CD14-positive monocyte (primary cell): ENCODE results near the gene MAP6. TPM values are rescaled to one million over a fixed set of nuclear protein-coding genes. Genes with fewer than 3 reads are reported as not detected.

Source experiments
- DNase-seq, 3 donors: peaks; one replicate each; pipeline ENCODE4 v3.0.0-alpha.2; 2011 to 2022
- H2AFZ ChIP-seq: 2 replicates; pipeline ENCODE4 v1.6.0; 2012; ENCODE audit warnings: mild to moderate bottlenecking, low read depth, low read length, inconsistent platforms; ENCODE audit not compliant: insufficient read depth, poor library complexity, severe bottlenecking
- H3K27ac ChIP-seq, 2 donors: 1 replicate in 1 of 2; 2 replicates in 1 of 2; pipeline ENCODE4 v1.5.1; 2012 to 2013; ENCODE audit warnings: low read length in 2 of 2, control low read depth in 1 of 2, inconsistent platforms in 1 of 2, low read depth in 1 of 2, mild to moderate bottlenecking in 1 of 2
- H3K27me3 ChIP-seq, 2 donors: one replicate each; pipeline versions ENCODE4 v1.6.0 to v1.6.1; 2011 to 2013; ENCODE audit warnings: low read length in 2 of 2; ENCODE audit not compliant: control insufficient read depth in 2 of 2, insufficient read depth in 2 of 2
- H3K36me3 ChIP-seq, 2 donors: replicated peaks in 1 of 2; 1 replicate in 1 of 2; 2 replicates in 1 of 2; pipeline versions ENCODE4 v1.5.1 to v1.6.1; 2012 to 2013; ENCODE audit warnings: low read length in 2 of 2, control low read depth in 1 of 2, inconsistent platforms in 1 of 2, mild to moderate bottlenecking in 1 of 2; ENCODE audit not compliant: insufficient read depth in 2 of 2, control insufficient read depth in 1 of 2
- H3K4me1 ChIP-seq, 2 donors: 1 replicate in 1 of 2; 2 replicates in 1 of 2; pipeline versions ENCODE4 v1.5.1 to v1.6.1; 2012 to 2013; ENCODE audit warnings: low read length in 2 of 2, control low read depth in 1 of 2, inconsistent platforms in 1 of 2, mild to moderate bottlenecking in 1 of 2, moderate library complexity in 1 of 2; ENCODE audit not compliant: insufficient read depth in 2 of 2, control insufficient read depth in 1 of 2
- H3K4me2 ChIP-seq: replicated peaks from 2 replicates; pipeline ENCODE3; 2012; ENCODE audit warnings: low read length, moderate library complexity, mild to moderate bottlenecking; ENCODE audit not compliant: poor library complexity, severe bottlenecking; ENCODE audit errors: extremely low read depth
- H3K4me3 ChIP-seq, 3 experiments: fragments of 200-600 bp in 1 of 3; sonication (generic) in 1 of 3; replicated peaks in 1 of 3; 1 replicate in 2 of 3; 2 replicates in 1 of 3; pipeline ENCODE4 v1.5.1; 2011 to 2013; ENCODE audit warnings: low read length in 3 of 3, mild to moderate bottlenecking in 3 of 3, control low read depth in 2 of 3, low read depth in 2 of 3, inconsistent platforms in 1 of 3, moderate library complexity in 1 of 3
- H3K79me2 ChIP-seq: 2 replicates; pipeline ENCODE4 v1.6.0; 2012; ENCODE audit warnings: mild to moderate bottlenecking, control low read depth, inconsistent platforms, low read length, moderate library complexity; ENCODE audit not compliant: insufficient read depth
- H3K9ac ChIP-seq: 2 replicates; pipeline ENCODE4 v1.6.0; 2017; ENCODE audit warnings: low read length, mild to moderate bottlenecking; ENCODE audit not compliant: insufficient read depth, poor library complexity, severe bottlenecking
- H3K9me3 ChIP-seq, 2 donors: replicated peaks in 1 of 2; 1 replicate in 1 of 2; 2 replicates in 1 of 2; pipeline versions ENCODE4 v1.5.1 to v1.6.1; 2012 to 2013; ENCODE audit warnings: low read length in 2 of 2, control low read depth in 1 of 2; ENCODE audit not compliant: control insufficient read depth in 1 of 2, insufficient read depth in 1 of 2
- H4K20me1 ChIP-seq: 2 replicates; pipeline ENCODE4 v1.6.0; 2012; ENCODE audit warnings: mild to moderate bottlenecking, low read length, control low read depth, moderate library complexity; ENCODE audit not compliant: insufficient read depth
- H3K27ac Mint-ChIP-seq, 7 donors: one replicate each; pipeline ENCODE4 v1.8.0; 2020; ENCODE audit warnings: mild to moderate bottlenecking in 7 of 7, mixed read lengths in 7 of 7, moderate library complexity in 6 of 7, inconsistent platforms in 2 of 7
- H3K27me3 Mint-ChIP-seq, 3 donors: one replicate each; pipeline ENCODE4 v1.8.0; 2021 to 2022; ENCODE audit warnings: low read depth in 3 of 3, mild to moderate bottlenecking in 3 of 3, mixed read lengths in 3 of 3, moderate library complexity in 3 of 3, inconsistent platforms in 1 of 3
- H3K36me3 Mint-ChIP-seq, 2 donors: one replicate each; pipeline ENCODE4 v1.8.0; 2020; ENCODE audit warnings: mixed read lengths in 2 of 2, inconsistent platforms in 1 of 2, mild to moderate bottlenecking in 1 of 2
- H3K4me1 Mint-ChIP-seq: one replicate; pipeline ENCODE4 v1.8.0; 2020; ENCODE audit warnings: mild to moderate bottlenecking, mixed read lengths
- H3K4me3 Mint-ChIP-seq, 2 donors: one replicate each; pipeline ENCODE4 v1.8.0; 2020; ENCODE audit warnings: mild to moderate bottlenecking in 2 of 2, mixed read lengths in 2 of 2, moderate library complexity in 1 of 2
- H3K9me3 Mint-ChIP-seq, 7 donors: one replicate each; pipeline ENCODE4 v1.8.0; 2020 to 2022; ENCODE audit warnings: mixed read lengths in 7 of 7, mild to moderate bottlenecking in 6 of 7, moderate library complexity in 6 of 7, inconsistent platforms in 2 of 7
- WGBS: methylation state at CpG from one replicate; pipeline ENCODE4 v1.1.5; 2013; ENCODE audit warnings: missing lambda C conversion rate; ENCODE audit not compliant: insufficient coverage; 5-methylcytosine and 5-hydroxymethylcytosine counted together
- intact Hi-C, 2 donors: fragments of 100-400 bp; cut with micrococcal nuclease; formaldehyde crosslinking; loops; one replicate each; pipeline versions ENCODE4 v1.15.0 to v1.15.1; 2023
- polyA plus RNA-seq, 3 donors: library from polyadenylated mRNA; depleted of rRNA in 1 of 3; unstranded in 2 of 3; stranded (reverse) in 1 of 3; fragments of 300-500 nt in 2 of 3; fragments of >200 nt in 1 of 3; fragmentation: Illumina TruSeq in 2 of 3; gene quantifications; 1 replicate in 2 of 3; 2 replicates in 1 of 3; pipeline ENCODE4 v1.2.3, GENCODE V29; 2012 to 2021
- TF ChIP-seq, protein P1 (sequence below): fragments of 200-600 bp; IDR thresholded peaks from one replicate; pipeline ENCODE4 v1.8.0; 2022; ENCODE audit warnings: antibody characterized with exemption, mild to moderate bottlenecking

The MAP6 gene
- polyA plus RNA-seq, 3 donors, result not detected

DNA sequence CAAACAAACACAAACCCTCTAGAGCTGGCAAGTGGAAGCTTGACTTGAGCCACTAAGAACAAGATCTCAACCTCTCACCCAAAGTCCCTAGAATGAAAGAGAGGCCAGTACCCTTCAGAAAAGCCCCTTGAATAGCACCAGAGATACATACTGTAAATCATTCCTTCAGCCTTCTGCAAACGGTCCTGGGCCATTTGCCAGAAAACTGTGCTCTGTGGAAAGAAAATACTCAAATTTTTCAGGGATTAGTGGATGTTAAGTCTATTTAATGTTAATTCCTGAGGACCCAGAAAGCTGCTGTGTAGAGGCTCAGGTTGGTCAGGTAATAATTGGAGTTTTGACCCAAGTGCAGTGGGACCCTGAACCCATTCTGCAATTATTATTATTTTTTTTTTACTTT lies 89.9 kb downstream of the MAP6 start:
- TF ChIP-seq, protein P1, sequence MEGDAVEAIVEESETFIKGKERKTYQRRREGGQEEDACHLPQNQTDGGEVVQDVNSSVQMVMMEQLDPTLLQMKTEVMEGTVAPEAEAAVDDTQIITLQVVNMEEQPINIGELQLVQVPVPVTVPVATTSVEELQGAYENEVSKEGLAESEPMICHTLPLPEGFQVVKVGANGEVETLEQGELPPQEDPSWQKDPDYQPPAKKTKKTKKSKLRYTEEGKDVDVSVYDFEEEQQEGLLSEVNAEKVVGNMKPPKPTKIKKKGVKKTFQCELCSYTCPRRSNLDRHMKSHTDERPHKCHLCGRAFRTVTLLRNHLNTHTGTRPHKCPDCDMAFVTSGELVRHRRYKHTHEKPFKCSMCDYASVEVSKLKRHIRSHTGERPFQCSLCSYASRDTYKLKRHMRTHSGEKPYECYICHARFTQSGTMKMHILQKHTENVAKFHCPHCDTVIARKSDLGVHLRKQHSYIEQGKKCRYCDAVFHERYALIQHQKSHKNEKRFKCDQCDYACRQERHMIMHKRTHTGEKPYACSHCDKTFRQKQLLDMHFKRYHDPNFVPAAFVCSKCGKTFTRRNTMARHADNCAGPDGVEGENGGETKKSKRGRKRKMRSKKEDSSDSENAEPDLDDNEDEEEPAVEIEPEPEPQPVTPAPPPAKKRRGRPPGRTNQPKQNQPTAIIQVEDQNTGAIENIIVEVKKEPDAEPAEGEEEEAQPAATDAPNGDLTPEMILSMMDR, result no peak
- intact Hi-C loops, result no loop called here
- no peak overlapping the region for H3K27ac ChIP-seq
- H3K36me3 ChIP-seq, result no peaks in the 10 kb centered on the region
- H4K20me1 ChIP-seq, result no peaks in the 10 kb centered on the region
- Mint-ChIP-seq H3K27me3 (peaks cover 11 to 31% (median 18%) of the 10 kb centered on the region in 3 donors), H3K27ac (no peak overlapping the region), H3K36me3 (no peaks in the 10 kb centered on the region), H3K9me3 (peaks cover 3 to 11% (median 5%) of the 10 kb centered on the region in 7 donors), H3K4me3 (peak overlapping the region in 1 of 2 donors; percentile 10), H3K4me1 (peaks cover 28% of the 10 kb centered on the region)
- no peak overlapping the region for H3K4me2 ChIP-seq
- no peak overlapping the region for H2AFZ ChIP-seq
- WGBS, result no CpG with 5 or more reads among the region's 1 CpG
- H3K79me2 ChIP-seq, result no peaks in the 10 kb centered on the region
- no peak overlapping the region for H3K9ac ChIP-seq
- H3K4me1 ChIP-seq, result peaks cover 27 to 32% of the 10 kb centered on the region in 2 donors
- no peak for DNase-seq
- no peak overlapping the region for H3K4me3 ChIP-seq
- peaks cover 0 to 3% of the 10 kb centered on the region in 2 donors for H3K9me3 ChIP-seq
- H3K27me3 ChIP-seq, result no peaks in the 10 kb centered on the region

DNA sequence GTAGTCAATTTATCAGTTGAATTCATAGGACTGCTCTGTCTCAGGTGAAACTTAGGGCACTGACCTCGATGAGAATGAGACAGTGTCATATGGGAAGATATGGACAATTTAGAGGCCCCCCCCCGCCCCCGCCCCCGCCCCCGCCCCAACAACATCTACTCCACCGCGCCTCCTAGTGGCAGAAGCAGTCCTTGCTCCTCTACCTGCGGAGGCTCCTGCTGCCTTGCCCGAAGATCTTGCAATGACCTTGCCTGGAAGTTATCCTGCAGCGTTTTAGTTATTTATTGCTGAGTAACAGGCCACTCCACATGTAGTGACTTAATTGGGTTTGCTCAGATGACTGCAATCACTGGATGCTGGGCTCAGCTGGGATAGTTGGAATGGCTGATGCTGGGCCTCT lies 91.6 kb downstream of the MAP6 start:
- Histone ChIP-seq H3K9ac (no peak overlapping the region), H3K27ac (peak overlapping the region in 1 of 2 donors; percentile 38), H4K20me1 (no peaks in the 10 kb centered on the region), H3K79me2 (no peaks in the 10 kb centered on the region), H3K27me3 (no peaks in the 10 kb centered on the region), H3K4me1 (peaks cover 14 to 17% of the 10 kb centered on the region in 2 donors), H3K4me3 (no peak overlapping the region), H2AFZ (no peak overlapping the region), H3K4me2 (no peak overlapping the region), H3K9me3 (peaks cover 0 to 3% of the 10 kb centered on the region in 2 donors), H3K36me3 (peaks cover 0 to under 1% of the 10 kb centered on the region in 2 donors)
- Mint-ChIP-seq H3K4me1 (peaks cover 17% of the 10 kb centered on the region), H3K9me3 (peaks cover 3 to 11% (median 5%) of the 10 kb centered on the region in 7 donors), H3K27me3 (peaks cover 10 to 20% (median 13%) of the 10 kb centered on the region in 3 donors), H3K27ac (peak overlapping the region in 3 of 7 donors; percentile 45 to 88 (median 88)), H3K4me3 (no peak overlapping the region), H3K36me3 (no peaks in the 10 kb centered on the region)
- peak in 1 of 3 donors; percentile 24 for DNase-seq
- intact Hi-C loops, result no loop called here
- no CpG with 5 or more reads among the region's 10 CpGs for WGBS
- TF ChIP-seq, protein P1, result peak; percentile 36
